ENCODE measurements around the gene ZNF576.
A peak's percentile ranks its signal among the peaks of the same experiment; 100 is the strongest.
"Not testable (repeated sequence)": the region's sequence is repeated elsewhere in the genome, so short reads cannot be mapped to it uniquely, and the experiment has no call there.

ZNF576 gene

GRCh38 chr19:43575156-43575950 lies 21.0 kb upstream of the ZNF576 start, which contains the start of the genes PINLYP and XRCC1:
PINLYP (plus strand) TSS chr19:43575801; CDS start chr19:43577192, 1,391 bp downstream.
XRCC1 (minus strand) TSS chr19:43575527; CDS start chr19:43575458, 69 bp downstream.
- peak; percentile 97 for DNase-seq

DNA sequence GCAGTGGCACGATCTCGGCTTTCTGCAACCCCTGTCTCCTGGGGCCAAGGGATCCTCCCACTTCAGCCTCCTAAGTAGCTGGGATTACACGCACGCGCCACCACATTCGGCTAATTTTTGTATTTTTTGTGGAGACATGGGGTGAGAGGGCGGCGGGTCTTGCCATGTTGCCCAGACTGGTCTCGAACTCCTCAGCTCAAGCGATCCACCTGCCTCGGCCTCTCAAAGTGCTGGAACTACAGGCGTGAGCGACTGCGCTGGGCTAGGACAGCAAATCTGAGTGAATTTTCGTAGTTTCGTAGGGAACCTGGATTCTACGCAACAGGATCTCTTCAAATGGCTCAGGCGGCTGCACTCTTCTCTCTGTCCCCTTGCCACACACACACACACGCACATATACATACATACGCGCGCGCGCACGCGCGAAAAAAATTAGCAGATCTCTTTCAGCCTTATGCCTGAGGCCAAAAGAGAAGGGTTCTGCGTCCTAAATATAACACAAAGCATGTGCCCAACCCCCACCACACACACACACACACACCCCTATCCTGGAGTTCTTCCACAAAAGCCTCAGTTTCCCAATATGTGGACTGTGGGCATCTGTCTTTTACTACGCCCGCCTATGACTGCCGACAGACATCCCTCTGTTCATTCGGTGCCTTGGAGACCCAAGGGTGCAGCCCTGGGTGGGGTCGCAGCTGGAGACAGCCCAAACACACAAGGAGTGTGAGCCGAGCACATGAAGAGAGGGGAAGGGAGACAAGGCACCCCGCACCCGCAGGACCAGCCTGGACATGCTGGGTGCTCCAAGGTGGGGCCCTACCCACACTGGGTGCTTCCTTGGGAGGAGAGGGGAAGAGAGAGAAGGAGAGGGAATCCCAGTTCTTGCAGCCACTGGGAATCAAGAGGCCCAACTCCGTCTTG lies 20.2 kb upstream of the ZNF576 start:
- DNase-seq, result no peak

DNA sequence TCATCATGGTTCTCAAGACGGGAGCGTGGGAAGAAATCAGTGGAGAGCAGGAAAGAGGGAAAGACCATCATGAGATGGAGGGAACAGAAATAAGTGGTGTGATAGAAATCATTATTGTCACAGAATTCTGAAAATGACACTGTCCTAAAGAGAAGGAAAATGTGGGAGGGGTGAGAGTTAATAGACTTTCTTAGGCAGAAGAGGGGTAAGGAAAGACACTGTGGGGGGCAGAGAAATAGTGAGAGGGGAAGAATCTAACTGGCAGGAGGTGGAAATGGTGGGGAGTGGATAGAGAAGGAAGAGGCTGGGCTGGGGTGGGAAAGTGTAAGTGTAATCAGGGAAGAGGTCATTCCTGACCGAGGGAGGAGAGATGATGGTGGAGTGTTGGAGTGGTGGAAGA lies 17.6 kb upstream of the ZNF576 start:
- DNase-seq, result no peak

DNA sequence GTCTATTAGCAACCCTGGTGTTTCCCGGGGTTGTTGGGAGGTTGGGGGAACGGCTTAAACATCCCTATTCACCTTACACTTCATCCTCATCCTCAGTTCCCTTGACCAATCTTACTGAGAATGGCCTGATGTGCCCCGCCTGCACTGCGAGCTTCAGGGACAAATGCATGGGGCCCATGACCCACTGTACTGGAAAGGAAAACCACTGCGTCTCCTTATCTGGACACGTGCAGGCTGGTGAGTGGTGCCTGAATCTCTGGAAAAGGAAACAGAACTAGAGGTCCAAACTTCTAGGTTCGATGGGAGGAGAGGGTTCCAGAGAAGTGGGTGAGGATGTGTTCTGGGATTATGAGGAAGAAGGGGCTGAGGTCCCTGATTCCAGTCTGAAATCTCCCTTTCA lies 14.9 kb upstream of the ZNF576 start:
- DNase-seq, result no peak

DNA sequence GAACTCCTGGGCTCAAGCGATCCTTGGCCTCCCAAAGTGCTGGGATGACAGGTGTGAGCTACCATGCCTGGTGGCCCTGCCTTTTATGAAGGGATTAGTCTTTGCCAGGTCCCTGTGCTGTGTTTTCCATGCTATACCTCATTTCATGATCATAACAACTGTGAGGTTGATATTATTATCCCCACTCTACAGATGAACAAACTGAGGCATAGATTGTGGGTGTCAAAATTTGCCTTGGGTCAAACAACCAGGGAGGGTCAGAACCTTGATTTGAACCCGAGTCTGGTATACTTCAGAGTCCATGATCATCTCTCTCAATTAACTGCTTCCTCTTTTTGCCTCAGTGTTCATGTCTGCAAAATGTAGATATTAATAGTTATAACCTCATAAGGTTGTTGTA lies 13.9 kb upstream of the ZNF576 start:
- DNase-seq, result no peak

DNA sequence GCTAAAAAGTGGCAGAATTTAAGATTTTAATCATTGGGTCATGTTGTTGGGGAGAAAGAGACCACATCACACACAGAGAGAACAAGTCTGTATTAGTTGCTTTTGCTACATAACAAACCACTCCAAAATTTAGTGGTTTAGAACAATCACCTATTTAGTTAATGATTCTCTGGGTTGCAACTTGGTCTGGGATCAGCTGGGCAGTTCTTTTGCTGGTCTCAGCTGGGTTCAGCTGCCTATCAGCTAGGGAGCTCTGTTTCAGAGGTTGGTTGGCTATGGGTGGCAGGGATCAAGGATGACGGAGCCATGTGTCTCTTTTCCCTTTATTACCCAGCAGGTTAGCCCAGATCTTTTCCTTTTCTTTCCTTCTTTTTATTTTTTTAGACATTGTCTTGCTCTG lies 11.9 kb upstream of the ZNF576 start:
- no peak for DNase-seq

DNA sequence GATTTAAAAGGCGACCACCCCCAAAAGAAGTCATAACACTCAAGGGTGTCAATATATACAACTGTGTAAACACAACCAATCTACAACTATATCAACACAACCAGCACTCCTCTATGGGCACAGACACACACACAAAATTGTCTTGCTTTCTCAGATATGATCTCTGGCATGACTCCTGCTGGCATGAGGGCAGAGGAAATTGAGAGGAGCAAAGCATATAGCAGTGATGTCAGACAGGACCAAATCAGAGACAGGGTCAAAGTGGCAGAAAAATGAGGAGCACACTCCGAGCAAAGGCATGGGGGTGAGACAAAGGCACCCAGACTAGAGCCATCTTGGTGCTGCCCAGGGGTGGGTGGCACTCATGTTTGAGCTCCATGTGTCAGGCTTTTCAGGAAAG lies 10.0 kb upstream of the ZNF576 start:
- no peak for DNase-seq

- not testable (repeated sequence) for DNase-seq
Measured at GRCh38 chr19:43587029-43587428, 9.4 kb upstream of the ZNF576 start.

GRCh38 chr19:43589277-43589676 lies 7.1 kb upstream of the ZNF576 start:
- DNase-seq, result no peak

DNA sequence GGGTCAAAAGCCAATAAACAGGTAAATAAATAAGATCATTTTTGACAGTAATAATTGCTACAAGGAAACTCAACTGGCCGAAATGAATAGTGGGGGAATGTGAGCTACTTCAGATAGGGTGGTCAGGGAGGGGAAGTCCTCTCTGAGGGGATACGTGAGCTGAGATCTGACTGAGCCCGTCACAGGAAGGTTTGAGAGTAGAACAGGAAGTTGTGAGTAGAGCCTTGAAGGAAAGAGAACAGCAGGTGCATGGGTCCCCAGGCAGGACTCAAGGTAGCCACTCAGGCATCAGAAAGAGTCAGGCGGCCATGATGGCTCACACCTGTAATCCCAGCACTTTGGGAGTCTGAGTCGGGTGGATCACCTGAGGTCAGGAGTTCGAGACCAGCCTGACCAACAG lies 6.7 kb upstream of the ZNF576 start:
- no peak for DNase-seq

GRCh38 chr19:43591904-43592772 lies 4.3 kb upstream of the ZNF576 start:
- DNase-seq, result no peak

- no peak for DNase-seq
Measured at GRCh38 chr19:43592800-43593350, 3.5 kb upstream of the ZNF576 start.

- no peak for DNase-seq
Measured at GRCh38 chr19:43594081-43594697, 2.2 kb upstream of the ZNF576 start.

DNA sequence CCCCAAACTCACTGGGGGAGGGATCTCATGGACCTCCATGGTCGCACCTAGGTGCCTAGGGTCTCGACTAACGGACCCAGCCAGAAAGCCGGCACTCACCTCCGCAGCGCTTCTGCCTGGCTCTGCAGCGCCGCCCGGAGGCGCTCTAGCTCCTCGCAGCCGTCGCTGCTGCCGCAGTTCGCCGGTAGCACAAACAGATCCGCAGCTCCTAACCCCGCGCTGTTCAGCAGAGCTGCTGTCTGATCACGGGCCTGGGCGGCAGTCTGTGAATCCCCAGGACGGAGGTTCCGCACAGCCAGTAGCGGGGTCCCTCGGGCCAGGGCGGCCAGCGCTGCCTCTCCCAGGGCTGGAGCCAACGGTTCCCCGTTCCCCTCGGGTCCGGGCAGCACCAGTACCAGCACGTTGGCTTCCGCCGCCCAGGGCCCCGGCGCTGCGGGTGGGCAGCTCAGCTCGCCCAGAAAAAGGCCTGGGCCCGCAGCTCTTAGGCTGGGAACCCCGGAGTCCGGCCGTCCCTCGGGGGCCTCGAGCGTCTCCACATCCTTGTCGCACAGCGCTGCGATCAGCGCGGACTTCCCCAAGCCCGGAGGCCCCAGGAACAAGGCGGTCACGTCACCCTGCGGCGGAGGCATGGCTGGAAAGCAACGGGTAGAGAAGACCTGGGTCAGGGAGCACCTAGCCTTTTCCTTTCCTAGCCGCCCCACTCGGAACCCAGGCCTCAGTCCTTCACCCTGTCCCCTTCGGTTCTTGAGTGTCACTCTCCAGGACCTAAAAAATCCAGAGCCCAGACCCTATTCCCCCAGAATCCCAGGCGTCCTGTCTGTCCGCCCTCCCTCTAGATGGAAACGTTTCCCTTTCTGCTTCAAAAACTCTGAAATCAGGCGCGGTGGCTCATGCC lies 1.4 kb upstream of the ZNF576 start:
- peak; percentile 78 for DNase-seq

- no peak for DNase-seq
Measured at GRCh38 chr19:43595605-43595998, 793 bp upstream of the ZNF576 start.

GRCh38 chr19:43596842-43597461 lies 557 bp downstream of the ZNF576 start:
- DNase-seq, result no peak

DNA sequence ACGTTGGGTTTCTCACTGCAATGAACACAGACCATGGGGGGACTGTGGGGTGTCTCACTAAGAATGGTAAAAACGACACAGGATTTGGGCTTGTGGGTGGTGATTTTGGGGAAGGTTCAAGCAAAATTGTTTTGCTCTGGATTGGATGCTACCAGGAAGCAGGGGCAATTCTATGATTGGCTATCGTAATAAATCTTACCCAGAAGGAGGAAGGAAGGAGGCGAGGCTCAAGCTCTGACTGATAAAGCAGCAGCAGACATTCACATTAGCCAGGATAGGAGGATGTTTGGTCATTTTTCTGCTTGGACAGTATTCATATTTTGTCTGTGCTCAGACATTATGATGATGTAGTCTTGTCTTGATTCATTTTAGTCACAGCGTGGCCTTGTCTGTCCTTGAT lies 1.5 kb downstream of the ZNF576 start:
- DNase-seq, result no peak

DNA sequence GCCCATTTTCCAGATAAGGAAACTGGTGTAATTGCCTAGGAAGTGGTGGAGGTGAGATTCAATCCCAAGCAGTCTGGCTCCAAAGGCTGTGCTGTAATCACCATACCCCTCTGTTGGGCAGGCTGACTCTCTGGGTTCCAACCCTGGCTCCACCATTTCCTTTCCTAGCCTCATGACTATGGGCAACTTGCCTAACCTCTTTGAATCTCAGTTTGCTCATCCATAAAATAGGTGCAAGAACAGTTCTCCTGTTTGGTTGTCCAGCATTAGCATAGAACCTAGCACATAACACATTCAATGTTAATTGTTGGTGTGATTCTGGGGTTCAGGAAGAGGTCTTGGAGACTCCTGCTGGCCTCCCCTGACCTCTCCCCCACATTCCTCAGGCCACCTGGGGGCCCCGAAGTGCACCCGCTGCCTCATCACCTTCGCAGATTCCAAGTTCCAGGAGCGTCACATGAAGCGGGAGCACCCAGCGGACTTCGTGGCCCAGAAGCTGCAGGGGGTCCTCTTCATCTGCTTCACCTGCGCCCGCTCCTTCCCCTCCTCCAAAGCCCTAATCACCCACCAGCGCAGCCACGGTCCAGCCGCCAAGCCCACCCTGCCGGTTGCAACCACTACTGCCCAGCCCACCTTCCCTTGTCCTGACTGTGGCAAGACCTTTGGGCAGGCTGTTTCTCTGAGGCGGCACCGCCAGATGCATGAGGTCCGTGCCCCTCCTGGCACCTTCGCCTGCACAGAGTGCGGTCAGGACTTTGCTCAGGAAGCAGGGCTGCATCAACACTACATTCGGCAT lies 2.2 kb downstream of the ZNF576 start:
- DNase-seq, result no peak

GRCh38 chr19:43599635-43600295 lies 3.4 kb downstream of the ZNF576 start:
- no peak for DNase-seq
